ENCODE results near the gene SDC4.

SDC4 gene

GRCh38 chr20:45293041-45294002 is 54.9 kb downstream of the SDC4 start:
- DNase-seq, result peak; percentile 62 to 81 (median 75)

DNA sequence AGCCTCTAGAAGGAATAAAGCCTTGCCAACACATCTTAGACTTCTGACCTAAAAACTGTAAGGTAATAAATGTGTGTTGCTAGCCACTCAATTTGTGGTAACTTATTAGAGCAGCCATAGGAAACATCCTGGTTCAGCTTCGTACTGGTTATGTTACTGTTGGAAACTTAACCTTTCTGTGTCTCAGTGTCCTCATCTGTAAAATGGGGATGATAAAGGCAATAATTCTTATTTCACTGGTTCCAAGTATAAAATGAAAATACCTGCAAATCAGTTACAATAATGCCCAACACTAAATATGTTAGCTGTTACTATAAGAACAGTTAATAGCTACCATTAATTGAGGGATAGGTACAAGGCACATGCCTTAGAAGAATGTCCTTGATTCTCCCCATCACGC is 55.9 kb downstream of the SDC4 start:
- no peak for DNase-seq

DNA sequence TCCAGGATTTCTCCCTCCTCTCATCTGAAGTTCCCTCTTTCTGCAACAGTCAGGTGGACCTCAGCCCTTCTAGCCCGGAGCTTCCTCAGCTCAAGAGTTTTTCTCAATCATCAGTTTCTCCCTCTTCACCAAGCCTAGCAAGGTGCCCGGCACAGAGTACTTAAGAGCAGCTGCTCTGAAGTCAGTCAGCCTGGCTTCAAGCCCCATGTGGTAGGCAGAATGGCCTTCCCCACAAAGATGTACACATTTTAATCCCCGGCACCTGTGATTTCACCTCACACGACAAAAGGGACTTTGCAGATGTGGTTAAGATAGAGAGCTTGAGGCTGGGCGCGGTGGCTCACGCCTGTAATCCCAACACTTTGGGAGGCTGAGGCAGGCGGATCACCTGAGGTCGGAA is 56.7 kb downstream of the SDC4 start:
- DNase-seq, result no peak

DNA sequence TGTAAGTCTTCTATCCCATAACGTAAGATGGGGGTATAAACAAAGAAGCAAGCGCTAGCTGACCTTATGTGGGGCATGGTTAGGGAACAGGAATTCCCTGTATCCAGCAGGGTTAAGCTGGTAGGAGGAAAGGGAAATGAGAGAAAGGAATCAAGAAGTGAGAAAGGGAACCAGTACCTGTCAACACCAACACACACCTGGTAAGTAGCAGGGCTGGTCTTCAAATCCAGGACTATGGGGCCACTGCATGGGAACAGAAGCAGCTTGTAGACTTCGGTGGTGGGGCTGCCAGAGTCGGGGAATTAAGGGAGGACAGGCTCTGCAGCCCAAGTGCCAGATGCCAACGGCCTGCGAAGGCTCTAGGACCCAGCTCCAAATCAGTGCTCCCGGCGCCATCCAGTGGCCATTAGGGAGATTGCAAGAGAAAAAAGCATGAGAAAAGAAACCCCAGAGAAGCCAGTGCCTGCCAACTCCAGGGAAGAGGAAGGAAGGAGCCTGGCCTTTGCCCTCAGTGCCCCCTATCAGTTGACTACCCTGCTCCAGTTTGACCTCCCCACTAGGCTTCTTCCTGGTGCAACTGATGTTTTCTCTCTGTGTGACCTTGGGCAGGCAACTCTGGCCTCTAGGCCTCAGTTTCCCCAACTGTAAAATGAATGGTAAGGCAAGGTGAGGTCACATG is 57.4 kb downstream of the SDC4 start:
- peak in 3 of 4 experiments; percentile 14 to 49 (median 44) for DNase-seq

- no peak for DNase-seq
Measured at GRCh38 chr20:45289942-45290676, 58.1 kb downstream of the SDC4 start.

GRCh38 chr20:45288860-45289259 is 59.4 kb downstream of the SDC4 start:
- DNase-seq, result no peak

GRCh38 chr20:45288376-45288775 is 59.8 kb downstream of the SDC4 start:
- DNase-seq, result no peak

- DNase-seq, result no peak
Measured at GRCh38 chr20:45283551-45284057, 64.6 kb downstream of the SDC4 start.

DNA sequence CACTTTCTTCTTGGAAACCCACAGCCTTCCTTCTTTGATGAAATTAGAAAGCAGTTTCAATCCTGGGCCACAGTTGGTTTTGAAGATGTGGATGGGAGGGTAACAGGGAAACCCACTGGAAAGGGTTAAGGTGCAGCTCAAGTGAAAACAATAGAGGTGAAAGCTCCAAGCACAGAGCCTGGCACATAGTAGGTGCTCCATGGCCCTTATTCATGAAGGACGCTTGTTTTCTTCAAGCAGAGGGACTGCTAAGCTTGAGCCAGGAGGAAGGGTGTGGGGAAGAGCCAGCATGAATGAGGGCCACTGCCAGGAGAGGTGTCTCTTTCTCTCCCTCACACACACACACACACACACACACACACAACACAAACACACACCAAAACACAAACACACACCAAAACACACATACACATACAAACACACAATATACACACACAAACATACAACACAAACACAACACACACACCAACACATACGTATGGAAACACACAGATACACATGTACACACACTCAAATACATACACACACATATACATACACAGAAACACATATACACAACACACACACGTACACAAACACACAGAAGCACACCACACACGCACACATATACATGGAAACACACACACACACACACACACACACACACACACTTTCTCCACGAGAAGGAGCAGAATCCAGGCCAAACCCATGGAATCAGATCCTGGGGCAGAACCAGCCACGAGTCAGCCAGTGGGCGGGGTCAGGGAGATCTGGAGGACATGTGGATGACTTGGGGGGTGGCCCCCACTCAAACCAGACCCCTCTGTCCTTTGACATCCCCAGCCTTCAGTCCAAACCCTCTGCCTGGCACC is 65.3 kb downstream of the SDC4 start:
- no peak for DNase-seq

GRCh38 chr20:45279992-45280391 is 68.2 kb downstream of the SDC4 start:
- DNase-seq, result no peak

DNA sequence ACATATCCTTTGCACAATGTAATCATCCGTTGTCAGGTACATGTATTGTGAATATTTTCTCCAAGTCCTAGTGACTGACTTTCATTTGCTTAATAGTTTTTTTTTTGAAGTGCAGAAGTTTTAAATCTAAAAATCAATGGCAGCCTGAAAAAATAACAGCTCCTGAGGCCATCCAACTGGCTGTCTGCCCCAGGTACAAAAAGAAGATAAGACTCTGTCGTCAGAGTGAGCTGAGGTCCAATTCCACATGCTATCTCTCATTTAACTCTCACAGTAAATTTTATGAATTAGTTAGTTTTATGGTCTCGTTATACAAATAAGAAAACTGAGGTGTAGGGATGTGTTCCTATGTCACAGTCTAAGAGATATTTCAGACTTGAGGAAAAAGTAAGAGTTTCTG is 72.9 kb downstream of the SDC4 start:
- no peak for DNase-seq
